GM19467 (cell line): Measurements from ENCODE around the gene SIRT2.
"Not testable (repeated sequence)": the region's sequence is repeated elsewhere in the genome, so short reads cannot be mapped to it uniquely, and the experiment has no call there.

Source experiments
- ATAC-seq: cut with Tn5 transposase; IDR thresholded peaks from one replicate; pipeline ENCODE4 v1.9.1; 2021; ENCODE audit warnings: mild to moderate bottlenecking, moderate library complexity; ENCODE audit not compliant: unreplicated experiment

Gene SIRT2

GRCh38 chr19:38899447-38900201, at the start of gene SIRT2, which contains the start of gene NFKBIB:
TSS of gene SIRT2 (minus strand) at chr19:38899618. CDS start at chr19:38899521, 97 bp downstream.
TSS of gene NFKBIB (plus strand) at chr19:38899969. CDS start at chr19:38900033, 64 bp downstream.
- ATAC-seq, result peak; percentile 90

- no peak for ATAC-seq
Measured at GRCh38 chr19:38946229-38947010, 47.0 kb upstream of the SIRT2 start.

- no peak for ATAC-seq
Measured at GRCh38 chr19:38945562-38946228, 46.3 kb upstream of the SIRT2 start.

GRCh38 chr19:38944981-38945506, 45.6 kb upstream of the SIRT2 start:
- no peak for ATAC-seq

GRCh38 chr19:38942471-38943181, 43.2 kb upstream of the SIRT2 start:
- ATAC-seq, result no peak

- ATAC-seq, result no peak
Measured at GRCh38 chr19:38941979-38942378, 42.6 kb upstream of the SIRT2 start.

GRCh38 chr19:38941466-38941865, 42.0 kb upstream of the SIRT2 start:
- ATAC-seq, result not testable (repeated sequence)

- ATAC-seq, result no peak
Measured at GRCh38 chr19:38939957-38940356, 40.5 kb upstream of the SIRT2 start.

- ATAC-seq, result no peak
Measured at GRCh38 chr19:38933544-38933943, 34.1 kb upstream of the SIRT2 start.

- ATAC-seq, result no peak
Measured at GRCh38 chr19:38932425-38933179, 33.2 kb upstream of the SIRT2 start.

GRCh38 chr19:38931521-38931793, 32.0 kb upstream of the SIRT2 start:
- no peak for ATAC-seq

- ATAC-seq, result peak; percentile 87
Measured at GRCh38 chr19:38930776-38931520, 31.5 kb upstream of the SIRT2 start, which contains the start of gene MRPS12. TSS of gene MRPS12 (plus strand) at chr19:38930944. CDS start at chr19:38931295, 351 bp downstream.

- ATAC-seq, result peak; percentile 63
Measured at GRCh38 chr19:38929929-38930775, 30.7 kb upstream of the SIRT2 start, which contains the start of gene SARS2. TSS of gene SARS2 (minus strand) at chr19:38930763. CDS start at chr19:38930736, 27 bp downstream.

- ATAC-seq, result no peak
Measured at GRCh38 chr19:38928391-38929001, 29.1 kb upstream of the SIRT2 start.

GRCh38 chr19:38924388-38924787, 25.0 kb upstream of the SIRT2 start:
- no peak for ATAC-seq

GRCh38 chr19:38922482-38922881, 23.1 kb upstream of the SIRT2 start:
- no peak for ATAC-seq

GRCh38 chr19:38921420-38922274, 22.2 kb upstream of the SIRT2 start:
- no peak for ATAC-seq
